HCT116 (cell line): ENCODE results near the gene NOXO1. TPM values are rescaled to one million over a fixed set of nuclear protein-coding genes. Genes with fewer than 3 reads are reported as not detected.

ENCODE experiments used
- ATAC-seq: fragments of 200-7000 bp; cut with Tn5 transposase; 2 replicates; pipeline ENCODE4 v1.9.1; 2020; ENCODE audit warnings: mild to moderate bottlenecking, moderate library complexity
- BruUV-seq: library from RNA; stranded (reverse); fragments of 400-500 nt; replicated peaks from 2 replicates; lab custom pipeline; 2021; lab: Mats Ljungman, UMichigan
- CTCF ChIA-PET: fragments of 300-600 bp; sonication (Branson Sonifier 250); formaldehyde crosslinking; loops from one replicate; lab custom pipeline; 2021; ENCODE audit warnings: antibody characterized with exemption; lab: Charles Lee
- POLR2A ChIA-PET: fragments of 300-600, 350-600 bp; sonication (Branson Sonifier 250); formaldehyde crosslinking; loops from one replicate; lab custom pipeline; 2021; ENCODE audit warnings: antibody characterized with exemption; lab: Charles Lee
- RAD21 ChIA-PET, 2 experiments: fragments of 300-600 bp; sonication (Branson Sonifier 250); formaldehyde crosslinking; loops; one replicate each; lab custom pipeline; 2023; ENCODE audit warnings: low total read pairs in 2 of 2; ENCODE audit not compliant: uncharacterized antibody in 2 of 2, unreplicated experiment in 2 of 2, low non-redundant PET in 1 of 2; lab: Charles Lee
- DNase-seq: peaks from one replicate; pipeline ENCODE4 v3.0.0-alpha.2; 2010; ENCODE audit warnings: low read depth, low spot score
- H2AFZ ChIP-seq: fragments of 200-600 bp; shearing (Covaris generic), sonication (generic); 2 replicates; pipeline ENCODE4 v1.6.1; 2017; ENCODE audit warnings: low read depth, mixed run types, mixed read lengths, antibody characterized with exemption, low read length; ENCODE audit not compliant: poor library complexity, severe bottlenecking
- H3K27ac ChIP-seq: 2 replicates; pipeline ENCODE4 v1.5.1; 2012; ENCODE audit warnings: low read depth, low read length
- H3K27me3 ChIP-seq: fragments of 200-600 bp; sonication (generic); 2 replicates; pipeline ENCODE4 v1.6.1; 2016; ENCODE audit warnings: mixed run types, low read length, mixed read lengths; ENCODE audit not compliant: insufficient read depth
- H3K36me3 ChIP-seq, 2 experiments: fragments of 200-500 bp in 1 of 2; fragments of 200-600 bp in 1 of 2; sonication (Bioruptor generic) in 1 of 2; sonication (generic) in 1 of 2; 2 replicates each; pipeline versions ENCODE4 v1.5.1 to v1.6.1; 2014 to 2016; ENCODE audit warnings: low read length in 2 of 2, inconsistent platforms in 1 of 2, mixed read lengths in 1 of 2, mixed run types in 1 of 2; ENCODE audit not compliant: insufficient read depth in 2 of 2, control insufficient read depth in 1 of 2
- H3K4me1 ChIP-seq, 2 experiments: fragments of 200-600 bp in 1 of 2; sonication (generic) in 1 of 2; 2 replicates each; pipeline versions ENCODE4 v1.5.1 to v1.6.1; 2012 to 2017; ENCODE audit warnings: low read length in 2 of 2, inconsistent platforms in 1 of 2, mild to moderate bottlenecking in 1 of 2, mixed read lengths in 1 of 2, mixed run types in 1 of 2, moderate library complexity in 1 of 2; ENCODE audit not compliant: insufficient read depth in 2 of 2, control insufficient read depth in 1 of 2
- H3K4me2 ChIP-seq: fragments of 200-600 bp; sonication (generic); 2 replicates; pipeline ENCODE4 v1.6.1; 2017; ENCODE audit warnings: mixed run types, low read length, mixed read lengths
- H3K4me3 ChIP-seq, 2 experiments: fragments of 200-600 bp in 1 of 2; sonication (generic) in 1 of 2; replicated peaks in 1 of 2; 2 replicates each; pipeline ENCODE4 v1.5.1; 2011 to 2016; ENCODE audit warnings: low read length in 2 of 2, control low read depth in 1 of 2, low read depth in 1 of 2, mild to moderate bottlenecking in 1 of 2, mixed read lengths in 1 of 2, mixed run types in 1 of 2
- H3K79me2 ChIP-seq: fragments of 200-600 bp; sonication (generic); 2 replicates; pipeline ENCODE4 v1.6.1; 2017; ENCODE audit warnings: mild to moderate bottlenecking, mixed run types, low read length, moderate library complexity, mixed read lengths; ENCODE audit not compliant: insufficient read depth
- H3K9ac ChIP-seq: fragments of 200-600 bp; sonication (generic); 2 replicates; pipeline ENCODE4 v1.6.1; 2016; ENCODE audit warnings: low read length, mixed read lengths
- H3K9me2 ChIP-seq: fragments of 200-600 bp; sonication (generic), shearing (Covaris generic); 2 replicates; pipeline ENCODE4 v1.6.1; 2017; ENCODE audit warnings: mixed run types, mild to moderate bottlenecking, moderate library complexity; ENCODE audit not compliant: insufficient read depth
- H3K9me3 ChIP-seq, 2 experiments: fragments of 200-500 bp in 1 of 2; fragments of 200-600 bp in 1 of 2; sonication (Bioruptor generic) in 1 of 2; sonication (generic) in 1 of 2; 2 replicates each; pipeline ENCODE4 v1.6.1; 2014 to 2017; ENCODE audit warnings: low read length in 2 of 2, mixed read lengths in 2 of 2, inconsistent platforms in 1 of 2, low read depth in 1 of 2, mild to moderate bottlenecking in 1 of 2, mixed run types in 1 of 2, moderate library complexity in 1 of 2; ENCODE audit not compliant: control insufficient read depth in 1 of 2, insufficient read depth in 1 of 2
- H4K20me1 ChIP-seq: fragments of 200-600 bp; sonication (generic), shearing (Covaris generic); 2 replicates; pipeline ENCODE4 v1.6.1; 2017; ENCODE audit warnings: mixed run types, mild to moderate bottlenecking, moderate library complexity; ENCODE audit not compliant: insufficient read depth
- CEBPB ChIP-seq: IDR thresholded peaks from 2 replicates; pipeline ENCODE4 v1.6.1; 2012; ENCODE audit warnings: low read depth
- EGR1 ChIP-seq: IDR thresholded peaks from 2 replicates; pipeline ENCODE4 v1.6.1; 2012; ENCODE audit warnings: low read depth
- ELF1 ChIP-seq: IDR thresholded peaks from 2 replicates; pipeline ENCODE4 v1.6.1; 2012; ENCODE audit warnings: low read depth, borderline replicate concordance
- EZH2 ChIP-seq: fragments of 200-600 bp; sonication (generic); IDR thresholded peaks from 2 replicates; pipeline ENCODE4 v1.6.1; 2017; ENCODE audit warnings: antibody characterized with exemption, mixed run types
- JUND ChIP-seq: IDR thresholded peaks from 2 replicates; pipeline ENCODE4 v1.6.1; 2012
- POLR2A ChIP-seq: IDR thresholded peaks from 2 replicates; pipeline ENCODE4 v1.7.0; 2011; ENCODE audit warnings: borderline replicate concordance; ENCODE audit not compliant: insufficient read depth, insufficient read length; ENCODE audit errors: extremely low read depth
- POLR2AphosphoS5 ChIP-seq: IDR thresholded peaks from 2 replicates; pipeline ENCODE4 v1.6.1; 2011; ENCODE audit warnings: mild to moderate bottlenecking, low read depth, low read length, moderate library complexity
- RAD21 ChIP-seq: IDR thresholded peaks from 2 replicates; pipeline ENCODE4 v1.6.1; 2012; ENCODE audit warnings: low read depth, mild to moderate bottlenecking
- SIN3A ChIP-seq: IDR thresholded peaks from 2 replicates; pipeline ENCODE4 v1.6.1; 2012; ENCODE audit warnings: low read depth
- SP1 ChIP-seq: IDR thresholded peaks from 2 replicates; pipeline ENCODE4 v1.6.1; 2012; ENCODE audit warnings: low read depth
- ZFX ChIP-seq: fragments of 450-650 bp; IDR thresholded peaks from 2 replicates; pipeline ENCODE4 v1.6.1; 2017
- intact Hi-C: fragments of 100-400 bp; cut with micrococcal nuclease; formaldehyde crosslinking; loops from 2 replicates; pipeline ENCODE4 v1.10.0; 2022
- total RNA-seq: library from RNA; stranded (reverse); gene quantifications from one replicate; pipeline ENCODE4 v1.2.1, GENCODE V29; 2021; ENCODE audit not compliant: unreplicated experiment
- TF ChIP-seq, protein P1 (sequence below): IDR thresholded peaks from 2 replicates; pipeline ENCODE4 v1.6.1; 2012
- TF ChIP-seq, protein P2 (sequence below): IDR thresholded peaks from 2 replicates; pipeline ENCODE4 v1.6.1; 2011; ENCODE audit warnings: mild to moderate bottlenecking, low read length, moderate library complexity; ENCODE audit not compliant: insufficient replicate concordance; ENCODE audit errors: extremely low read depth

NOXO1 gene
- total RNA-seq, 1 experiment from 2014 or later: 10.0 TPM

DNA sequence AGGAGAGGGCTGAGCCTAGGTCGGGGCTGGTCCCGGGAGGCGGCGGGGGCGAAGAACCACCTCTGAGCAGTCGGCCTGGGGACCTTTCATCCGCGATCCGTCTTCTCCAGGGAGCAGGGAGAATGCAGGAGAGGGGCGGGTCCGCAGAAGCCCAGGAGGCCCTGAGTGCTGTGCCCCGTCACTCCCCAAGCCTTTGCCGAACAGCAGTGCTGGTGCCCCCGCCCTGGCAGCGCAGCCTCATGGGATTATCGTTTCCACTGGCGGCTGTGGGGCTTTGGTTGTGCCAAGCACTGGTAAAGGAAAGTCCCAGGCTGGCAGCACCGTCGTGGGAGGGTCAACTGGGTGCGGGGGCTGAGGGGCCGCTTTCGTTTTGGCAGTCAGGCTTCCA is 8.8 kb downstream of the NOXO1 start:
- peak overlapping the region; percentile 75 to 96 for H3K4me3 ChIP-seq
- H2AFZ ChIP-seq: no peak overlapping the region
- H3K4me2 ChIP-seq: peak overlapping the region; percentile 98
- ChIA-PET POLR2A (interaction anchor here (1.1 to 4.0 kb wide), 3 partner anchors 11 to 183 kb away, joined by 4 to 21 read pairs (median 5); partner anchors contain the start of gene TRAF7), CTCF (no interaction called here), RAD21 (no interaction called here)
- H3K9ac ChIP-seq: peak overlapping the region; percentile 98
- ATAC-seq (peak; percentile 37), DNase-seq (no peak)
- peaks cover 7 to 18% of the 10 kb centered on the region in 2 experiments for H3K4me1 ChIP-seq
- H3K9me3 ChIP-seq: no peaks in the 10 kb centered on the region
- TF ChIP-seq ELF1: no peak
- TF ChIP-seq EGR1: no peak
- TF ChIP-seq, protein P1, sequence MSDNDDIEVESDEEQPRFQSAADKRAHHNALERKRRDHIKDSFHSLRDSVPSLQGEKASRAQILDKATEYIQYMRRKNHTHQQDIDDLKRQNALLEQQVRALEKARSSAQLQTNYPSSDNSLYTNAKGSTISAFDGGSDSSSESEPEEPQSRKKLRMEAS: no peak
- TF ChIP-seq EZH2: no peak
- no peak for TF ChIP-seq ZFX
- no peak for TF ChIP-seq SIN3A
- TF ChIP-seq POLR2A: no peak
- TF ChIP-seq RAD21: no peak
- TF ChIP-seq, protein P2, sequence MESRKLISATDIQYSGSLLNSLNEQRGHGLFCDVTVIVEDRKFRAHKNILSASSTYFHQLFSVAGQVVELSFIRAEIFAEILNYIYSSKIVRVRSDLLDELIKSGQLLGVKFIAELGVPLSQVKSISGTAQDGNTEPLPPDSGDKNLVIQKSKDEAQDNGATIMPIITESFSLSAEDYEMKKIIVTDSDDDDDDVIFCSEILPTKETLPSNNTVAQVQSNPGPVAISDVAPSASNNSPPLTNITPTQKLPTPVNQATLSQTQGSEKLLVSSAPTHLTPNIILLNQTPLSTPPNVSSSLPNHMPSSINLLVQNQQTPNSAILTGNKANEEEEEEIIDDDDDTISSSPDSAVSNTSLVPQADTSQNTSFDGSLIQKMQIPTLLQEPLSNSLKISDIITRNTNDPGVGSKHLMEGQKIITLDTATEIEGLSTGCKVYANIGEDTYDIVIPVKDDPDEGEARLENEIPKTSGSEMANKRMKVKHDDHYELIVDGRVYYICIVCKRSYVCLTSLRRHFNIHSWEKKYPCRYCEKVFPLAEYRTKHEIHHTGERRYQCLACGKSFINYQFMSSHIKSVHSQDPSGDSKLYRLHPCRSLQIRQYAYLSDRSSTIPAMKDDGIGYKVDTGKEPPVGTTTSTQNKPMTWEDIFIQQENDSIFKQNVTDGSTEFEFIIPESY: no peak
- no peak for TF ChIP-seq CEBPB
- TF ChIP-seq JUND: no peak
- no peak for TF ChIP-seq SP1
- TF ChIP-seq POLR2AphosphoS5: no peak
- intact Hi-C loops: no loop called here
- H3K27ac ChIP-seq: peak overlapping the region; percentile 95
- H3K27me3 ChIP-seq: no peaks in the 10 kb centered on the region
- BruUV-seq: TSS peak; percentile 47
- H3K36me3 ChIP-seq: peaks cover 0 to 35% of the 10 kb centered on the region in 2 experiments; a peak in 2 of 4 replicates
- H3K9me2 ChIP-seq: no peaks in the 10 kb centered on the region
- H3K79me2 ChIP-seq: peaks cover 37% of the 10 kb centered on the region
- no peaks in the 10 kb centered on the region for H4K20me1 ChIP-seq
